Breast epithelium (tissue), 3 donors: ENCODE results near the gene FAM47E.

Experiments
- POLR2A ChIP-seq: fragments of 450-650 bp; IDR thresholded peaks from one replicate; pipeline ENCODE4 v1.6.1; 2016; ENCODE audit warnings: antibody characterized with exemption, mild to moderate bottlenecking, moderate library complexity
- POLR2AphosphoS5 ChIP-seq, 3 donors: sonication (generic); formaldehyde crosslinking; IDR thresholded peaks; one replicate each; pipeline ENCODE4 v1.6.1; 2017; ENCODE audit warnings: antibody characterized with exemption in 3 of 3

DNA sequence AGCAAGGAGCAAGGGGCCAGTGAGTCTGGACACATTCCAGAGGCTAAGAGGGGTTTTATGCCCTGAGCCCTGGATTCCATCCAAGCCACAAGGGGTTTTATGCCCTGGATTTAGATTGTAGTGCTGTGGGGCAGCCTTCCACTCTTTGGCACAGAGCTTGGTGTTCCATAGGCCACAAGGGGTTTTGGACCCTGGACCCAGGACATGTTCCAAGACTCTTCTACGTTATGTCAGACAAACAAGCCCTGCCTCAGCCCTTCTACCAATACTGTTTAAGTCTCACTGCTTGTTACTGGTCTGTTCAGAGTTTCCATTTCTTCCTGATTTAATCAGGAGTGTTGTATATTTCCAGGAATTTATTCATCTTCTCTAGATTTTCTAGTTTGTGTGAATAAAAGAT lies 25.1 kb upstream of the FAM47E start:
- TF ChIP-seq POLR2A (no peak), POLR2AphosphoS5 (IDR thresholded peaks at IDR 0.05) (no peak)
